HepG2 (cell line): Measurements from ENCODE around the gene NAA25. TPM values are rescaled to one million over a fixed set of nuclear protein-coding genes. Genes with fewer than 3 reads are reported as not detected.
A peak's percentile ranks its signal among the peaks of the same experiment; 100 is the strongest.

Experiments
- BRF2 ChIP-seq: sonication (generic); formaldehyde crosslinking; IDR thresholded peaks from 2 replicates; pipeline ENCODE4 v1.8.1; 2022; ENCODE audit warnings: mild to moderate bottlenecking, missing genetic modification reagents
- EED ChIP-seq: sonication (generic); formaldehyde crosslinking; IDR thresholded peaks from 2 replicates; pipeline ENCODE4 v1.5.0; 2020; ENCODE audit warnings: mild to moderate bottlenecking, missing genetic modification reagents
- FOXA1 ChIP-seq, 2 experiments: fragments of 450-650 bp in 1 of 2; sonication (generic) in 1 of 2; formaldehyde crosslinking in 1 of 2; IDR thresholded peaks; 2 replicates each; pipeline versions ENCODE4 v1.4.0 to v1.6.1; 2016 to 2020; ENCODE audit warnings: missing genetic modification reagents in 1 of 2
- IRF2 ChIP-seq: IDR thresholded peaks from 2 replicates; pipeline ENCODE4 v1.6.1; 2018; ENCODE audit warnings: missing genetic modification reagents, missing compliant biosample characterization
- MZF1 ChIP-seq: sonication (generic); formaldehyde crosslinking; IDR thresholded peaks from 2 replicates; pipeline ENCODE4 v1.8.1; 2023; ENCODE audit warnings: mild to moderate bottlenecking, missing genetic modification reagents, borderline replicate concordance
- POLR2AphosphoS5 ChIP-seq: IDR thresholded peaks from 2 replicates; pipeline ENCODE4 v1.6.1; 2012; ENCODE audit warnings: low read depth, low read length
- SMYD3 ChIP-seq: sonication (generic); formaldehyde crosslinking; IDR thresholded peaks from 2 replicates; pipeline ENCODE4 v1.8.1; 2023; ENCODE audit warnings: mild to moderate bottlenecking, missing genetic modification reagents
- ZBTB44 ChIP-seq: sonication (generic); formaldehyde crosslinking; IDR thresholded peaks from 2 replicates; pipeline ENCODE4 v1.4.0; 2020; ENCODE audit warnings: missing genetic modification reagents
- ZFP90 ChIP-seq: sonication (generic); formaldehyde crosslinking; IDR thresholded peaks from 2 replicates; pipeline ENCODE4 v1.8.0; 2022; ENCODE audit warnings: missing genetic modification reagents, mild to moderate bottlenecking, inconsistent platforms, borderline replicate concordance
- ZIK1 ChIP-seq: sonication (generic); formaldehyde crosslinking; IDR thresholded peaks from 2 replicates; pipeline ENCODE4 v1.5.0; 2020; ENCODE audit warnings: mild to moderate bottlenecking, low read depth, missing genetic modification reagents, borderline replicate concordance
- ZNF430 ChIP-seq: sonication (generic); formaldehyde crosslinking; IDR thresholded peaks from 2 replicates; pipeline ENCODE4 v1.9.0; 2021; ENCODE audit warnings: mild to moderate bottlenecking, missing genetic modification reagents
- ZNF446 ChIP-seq: sonication (generic); formaldehyde crosslinking; IDR thresholded peaks from 2 replicates; pipeline ENCODE4 v1.5.0; 2020; ENCODE audit warnings: mild to moderate bottlenecking, missing genetic modification reagents
- ZNF468 ChIP-seq: sonication (generic); formaldehyde crosslinking; IDR thresholded peaks from 2 replicates; pipeline ENCODE4 v1.8.0; 2022; ENCODE audit warnings: mild to moderate bottlenecking, moderate library complexity, missing genetic modification reagents
- ZNF512B ChIP-seq: sonication (generic); formaldehyde crosslinking; IDR thresholded peaks from 2 replicates; pipeline ENCODE4 v1.5.1; 2020; ENCODE audit warnings: missing genetic modification reagents, mild to moderate bottlenecking, borderline replicate concordance
- ZNF646 ChIP-seq: sonication (generic); formaldehyde crosslinking; IDR thresholded peaks from 2 replicates; pipeline ENCODE4 v1.9.0; 2021; ENCODE audit warnings: mild to moderate bottlenecking, missing genetic modification reagents
- ZNF720 ChIP-seq: sonication (generic); formaldehyde crosslinking; IDR thresholded peaks from 2 replicates; pipeline ENCODE4 v1.4.0; 2020; ENCODE audit warnings: missing genetic modification reagents
- ZSCAN29 ChIP-seq: sonication (generic); formaldehyde crosslinking; conservative IDR thresholded peaks from 2 replicates; pipeline ENCODE4 v1.4.0; 2020; ENCODE audit warnings: mild to moderate bottlenecking, missing genetic modification reagents
- polyA plus RNA-seq, 8 experiments: library from polyadenylated mRNA; depleted of rRNA in 3 of 8; stranded (reverse) in 7 of 8; unstranded in 1 of 8; fragments of >200 nt; fragmentation: Illumina TruSeq in 4 of 8; extraction: Trizol in 4 of 8; gene quantifications; 2 replicates each; pipeline versions ENCODE4 v1.2.1 to v1.2.3, GENCODE V29; 2011 to 2016; ENCODE audit warnings: low read depth in 4 of 8, missing spikeins in 1 of 8, mixed read lengths in 1 of 8; ENCODE audit not compliant: insufficient read depth in 1 of 8
- total RNA-seq, 5 experiments: library from RNA; depleted of rRNA; stranded (reverse); fragments of >200 nt; fragmentation: Illumina TruSeq; extraction: Trizol; gene quantifications; 2 replicates each; pipeline ENCODE4 v1.2.3, GENCODE V29; 2016; ENCODE audit warnings: low read depth in 1 of 5

Gene NAA25
- total and polyA plus RNA-seq, 2 of the 13 experiments (the other 11 are each of a cell fraction or from before 2014, with no cell fraction given), result 11.4 to 32.0 TPM

- TF ChIP-seq ZNF512B (no peak), ZNF720 (no peak), MZF1 (CRISPR knock-in tag) (no peak), FOXA1 (IDR thresholded peaks at IDR 0.05) (no peak), FOXA1 (CRISPR knock-in tag; IDR thresholded peaks at IDR 0.05) (peak; percentile 50), ZNF646 (no peak), POLR2AphosphoS5 (peak; percentile 78), EED (CRISPR knock-in tag) (0 out of 2 replicates have a peak, but pooled peaks have one; percentile 10), ZSCAN29 (CRISPR knock-in tag) (no peak; the same call in 1 of the 2 replicates), IRF2 (CRISPR knock-in tag) (peak; percentile 34; the same call in 1 of the 2 replicates), ZFP90 (CRISPR knock-in tag) (no peak), ZIK1 (no peak), ZNF430 (no peak), ZNF446 (CRISPR knock-in tag) (no peak), ZBTB44 (CRISPR knock-in tag) (no peak), BRF2 (CRISPR knock-in tag) (no peak), ZNF468 (CRISPR knock-in tag) (no peak), SMYD3 (no peak)
These were observed 94.8 kb downstream of the NAA25 start (continued) for GRCh38 chr12:112013601-112014402.
